ENCODE results near the gene HS6ST1. TPM values are rescaled to one million over a fixed set of nuclear protein-coding genes. Genes with fewer than 3 reads are reported as not detected.

The HS6ST1 gene
- polyA plus RNA-seq, 1 experiment: 12.9 TPM

DNA sequence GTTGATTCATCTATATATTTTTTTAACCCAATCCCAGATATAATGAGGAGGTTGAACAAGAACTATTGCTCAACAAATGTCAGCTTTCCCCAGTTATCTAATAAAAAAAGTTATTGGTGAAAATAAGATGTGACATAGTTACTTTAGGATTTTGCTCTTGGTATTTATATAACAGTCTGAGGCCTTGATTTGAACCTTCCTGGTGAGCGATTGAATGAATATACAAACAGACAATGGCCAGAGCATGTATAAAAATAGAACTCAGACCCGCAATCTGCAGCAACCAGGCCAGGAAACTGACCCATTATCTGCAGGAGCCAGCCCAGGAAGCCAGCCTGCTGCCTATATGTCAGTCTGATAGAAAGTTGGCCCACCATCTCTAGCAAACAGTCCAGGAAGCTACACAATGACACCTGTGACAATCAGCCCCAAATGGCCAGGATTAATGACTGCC is 81.6 kb downstream of the HS6ST1 start:
- CTCF ChIA-PET: interaction anchor here (0.7 to 1.2 kb wide), 3 partner anchors 69 to 80 kb away, joined by 3 to 5 read pairs (median 4); no protein-coding TSS in a partner anchor
- POLR2A ChIA-PET: no interaction called here
- peak; percentile 44 for DNase-seq (ENCODE audit: low read depth)
- H3K36me3 ChIP-seq (ENCODE audit: control insufficient read depth, insufficient read depth, low read length): no peaks in the 10 kb centered on the region
- no peak overlapping the region for H3K4me3 ChIP-seq (ENCODE audit: low read depth, low read length)
- peaks cover 6% of the 10 kb centered on the region for H3K27me3 ChIP-seq (ENCODE audit: control insufficient read depth, insufficient read depth, low read length)
- TF ChIP-seq, protein P1, sequence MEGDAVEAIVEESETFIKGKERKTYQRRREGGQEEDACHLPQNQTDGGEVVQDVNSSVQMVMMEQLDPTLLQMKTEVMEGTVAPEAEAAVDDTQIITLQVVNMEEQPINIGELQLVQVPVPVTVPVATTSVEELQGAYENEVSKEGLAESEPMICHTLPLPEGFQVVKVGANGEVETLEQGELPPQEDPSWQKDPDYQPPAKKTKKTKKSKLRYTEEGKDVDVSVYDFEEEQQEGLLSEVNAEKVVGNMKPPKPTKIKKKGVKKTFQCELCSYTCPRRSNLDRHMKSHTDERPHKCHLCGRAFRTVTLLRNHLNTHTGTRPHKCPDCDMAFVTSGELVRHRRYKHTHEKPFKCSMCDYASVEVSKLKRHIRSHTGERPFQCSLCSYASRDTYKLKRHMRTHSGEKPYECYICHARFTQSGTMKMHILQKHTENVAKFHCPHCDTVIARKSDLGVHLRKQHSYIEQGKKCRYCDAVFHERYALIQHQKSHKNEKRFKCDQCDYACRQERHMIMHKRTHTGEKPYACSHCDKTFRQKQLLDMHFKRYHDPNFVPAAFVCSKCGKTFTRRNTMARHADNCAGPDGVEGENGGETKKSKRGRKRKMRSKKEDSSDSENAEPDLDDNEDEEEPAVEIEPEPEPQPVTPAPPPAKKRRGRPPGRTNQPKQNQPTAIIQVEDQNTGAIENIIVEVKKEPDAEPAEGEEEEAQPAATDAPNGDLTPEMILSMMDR (IDR thresholded peaks at IDR 0.05; ENCODE audit: insufficient read depth, low read depth, low read length): no peak

DNA sequence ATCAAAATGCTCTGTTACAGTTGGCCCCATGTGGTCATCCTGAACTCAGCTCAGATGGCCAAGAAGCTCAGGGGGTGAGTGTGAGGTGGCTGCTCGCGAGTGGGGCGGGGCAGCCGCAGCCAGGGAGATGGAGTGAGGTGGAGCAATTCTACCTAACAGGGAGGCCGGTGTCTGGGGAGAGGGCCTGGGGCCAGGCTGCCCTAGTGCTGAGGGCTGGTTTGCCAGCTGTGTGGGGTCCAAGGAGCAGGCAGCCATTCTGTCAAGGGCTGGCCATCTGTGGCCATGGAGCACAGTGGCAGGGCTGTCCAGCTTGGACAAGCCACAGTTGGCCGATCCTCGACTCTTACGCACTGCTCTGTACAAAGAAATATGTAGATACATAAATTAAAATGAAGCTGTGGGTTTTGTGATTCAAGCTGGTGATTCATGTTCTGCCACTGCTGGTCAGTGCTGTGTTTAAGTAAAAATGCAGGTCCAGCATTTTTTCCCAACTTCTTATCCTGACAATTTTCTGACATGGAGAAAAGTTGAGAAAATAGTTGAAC is 82.1 kb downstream of the HS6ST1 start:
- TF ChIP-seq, protein P1 (IDR thresholded peaks at IDR 0.05; ENCODE audit: insufficient read depth, low read depth, low read length): no peak
- ChIA-PET POLR2A (no interaction called here), CTCF (interaction anchor here (0.7 to 1.2 kb wide), 4 partner anchors 11 to 81 kb away, joined by 3 to 5 read pairs (median 4); no protein-coding TSS in a partner anchor)
- Histone ChIP-seq H3K36me3 (ENCODE audit: control insufficient read depth, insufficient read depth, low read length) (no peaks in the 10 kb centered on the region), H3K4me3 (ENCODE audit: low read depth, low read length) (no peak overlapping the region), H3K27me3 (ENCODE audit: control insufficient read depth, insufficient read depth, low read length) (peaks cover 4% of the 10 kb centered on the region; the same call in 1 of the 2 replicates)
- peak; percentile 75 for DNase-seq (ENCODE audit: low read depth)

DNA sequence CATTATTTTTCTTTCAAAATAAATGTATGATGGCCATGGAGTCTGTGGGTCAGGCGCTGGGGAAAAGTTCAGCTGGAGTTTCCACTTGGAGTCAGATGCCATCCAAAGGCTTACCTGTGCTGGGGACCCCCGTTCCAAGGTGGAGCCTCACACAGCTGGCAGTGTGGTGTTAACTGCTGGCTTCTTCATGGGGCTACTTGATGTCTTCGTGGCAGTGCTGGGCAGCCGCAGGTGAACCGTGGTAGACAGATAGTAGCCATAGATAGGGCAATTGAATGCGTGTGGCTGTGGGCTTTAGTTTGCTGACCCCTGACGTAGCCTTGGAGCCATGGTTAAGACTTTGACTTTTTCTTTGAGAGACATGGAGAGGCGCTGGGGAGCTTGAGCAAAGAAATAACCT is 83.1 kb downstream of the HS6ST1 start:
- TF ChIP-seq, protein P1 (IDR thresholded peaks at IDR 0.05; ENCODE audit: insufficient read depth, low read depth, low read length): no peak
- ChIA-PET CTCF (interaction anchor here (1.3 to 1.8 kb wide), 2 partner anchors 12 to 70 kb away, joined by 4 to 6 read pairs; no protein-coding TSS in a partner anchor), POLR2A (no interaction called here)
- no peak for DNase-seq (ENCODE audit: low read depth)
- Histone ChIP-seq H3K4me3 (ENCODE audit: low read depth, low read length) (no peak overlapping the region), H3K27me3 (ENCODE audit: control insufficient read depth, insufficient read depth, low read length) (peaks cover 6% of the 10 kb centered on the region), H3K36me3 (ENCODE audit: control insufficient read depth, insufficient read depth, low read length) (no peaks in the 10 kb centered on the region)

DNA sequence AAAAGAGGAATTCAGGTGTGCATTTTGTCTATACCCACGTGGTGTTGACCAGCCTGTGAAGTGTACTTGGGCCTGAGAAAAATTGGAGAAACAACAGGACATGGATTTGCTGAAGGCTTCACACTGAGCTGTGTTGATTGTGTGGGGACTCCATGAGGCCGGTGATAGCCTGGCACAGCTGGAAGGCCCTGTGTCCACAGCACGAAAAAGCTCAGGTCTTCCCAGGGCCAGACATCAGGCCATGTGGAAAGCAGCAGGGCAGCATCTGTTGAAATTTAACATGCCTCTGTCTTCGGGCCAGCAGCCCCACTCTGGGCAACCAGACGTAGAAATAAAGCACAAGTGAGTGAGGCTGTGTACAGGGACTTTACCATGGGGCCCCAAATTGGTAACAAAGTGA is 84.1 kb downstream of the HS6ST1 start:
- ChIA-PET CTCF (interaction anchor here (0.9 to 1.8 kb wide), 7 partner anchors 11 to 74 kb away, joined by 3 to 6 read pairs (median 4); no protein-coding TSS in a partner anchor), POLR2A (no interaction called here)
- Histone ChIP-seq H3K4me3 (ENCODE audit: low read depth, low read length) (no peak overlapping the region), H3K36me3 (ENCODE audit: control insufficient read depth, insufficient read depth, low read length) (no peaks in the 10 kb centered on the region), H3K27me3 (ENCODE audit: control insufficient read depth, insufficient read depth, low read length) (peaks cover 6% of the 10 kb centered on the region)
- DNase-seq (ENCODE audit: low read depth): no peak
- TF ChIP-seq, protein P1 (IDR thresholded peaks at IDR 0.05; ENCODE audit: insufficient read depth, low read depth, low read length): no peak

DNA sequence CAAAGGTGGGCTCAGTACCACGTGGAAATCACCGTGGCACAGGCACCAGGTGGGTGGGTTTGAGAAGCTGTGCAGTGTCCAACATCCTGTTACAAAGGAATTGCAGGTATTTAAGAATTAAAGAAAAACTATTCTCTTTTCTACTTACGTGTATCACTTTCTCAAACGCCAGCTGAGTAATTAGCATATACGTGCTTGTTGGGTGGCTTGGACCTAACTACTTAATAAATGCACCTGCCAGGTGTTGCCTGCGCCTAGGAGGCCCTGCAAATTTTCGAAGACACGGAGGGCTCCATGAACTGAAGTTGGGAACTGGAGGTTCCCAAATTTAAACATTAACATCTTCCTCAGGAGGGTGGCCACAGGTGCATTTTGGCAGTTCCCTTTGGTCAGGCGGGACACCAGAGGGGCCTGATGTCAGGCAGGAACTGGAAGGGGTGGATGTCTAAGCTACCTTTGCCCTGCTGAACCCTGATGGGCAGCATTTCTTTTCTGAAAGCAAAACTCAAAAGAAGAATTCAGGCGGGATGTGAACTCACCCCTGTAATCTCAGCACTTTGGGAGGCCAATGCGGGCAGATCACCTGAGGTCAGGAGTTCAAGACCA is 84.8 kb downstream of the HS6ST1 start:
- H3K36me3 ChIP-seq (ENCODE audit: control insufficient read depth, insufficient read depth, low read length): no peaks in the 10 kb centered on the region
- ChIA-PET CTCF (interaction anchor here (0.7 to 1.8 kb wide), 8 partner anchors 10 to 75 kb away, joined by 3 to 6 read pairs (median 4); no protein-coding TSS in a partner anchor), POLR2A (no interaction called here)
- TF ChIP-seq, protein P1 (IDR thresholded peaks at IDR 0.05; ENCODE audit: insufficient read depth, low read depth, low read length): no peak
- H3K27me3 ChIP-seq (ENCODE audit: control insufficient read depth, insufficient read depth, low read length): peaks cover 6% of the 10 kb centered on the region
- no peak for DNase-seq (ENCODE audit: low read depth)
- no peak overlapping the region for H3K4me3 ChIP-seq (ENCODE audit: low read depth, low read length)

Measured in BJ (cell line).